GM12874 (cell line): Measurements from ENCODE around the gene IL36A.

Source experiments
- CTCF ChIP-seq: IDR thresholded peaks from 2 replicates; pipeline ENCODE4 v1.5.1; 2011; ENCODE audit warnings: low read depth, mild to moderate bottlenecking, control low read depth, low read length, moderate library complexity; ENCODE audit not compliant: insufficient read depth

The IL36A gene

DNA sequence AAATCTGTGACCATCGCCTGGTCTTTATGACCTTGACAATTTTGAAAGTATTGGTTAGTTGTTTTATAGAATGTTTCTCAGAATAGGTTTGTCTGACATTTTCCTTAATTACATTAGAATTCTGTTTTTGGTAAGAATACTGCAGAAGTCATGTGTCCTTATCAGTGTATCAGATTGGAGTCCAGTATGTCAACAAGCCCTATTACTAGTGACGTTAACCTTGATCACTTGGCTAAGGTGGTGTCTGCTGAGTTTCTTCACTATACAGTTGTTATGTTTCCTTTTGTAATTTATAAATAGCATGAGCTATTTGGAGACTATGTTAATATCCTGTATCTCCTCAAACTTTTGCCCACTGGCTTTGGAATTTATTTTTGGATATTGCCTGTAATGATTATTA is 38.2 kb upstream of the IL36A start:
- no peak for TF ChIP-seq CTCF

DNA sequence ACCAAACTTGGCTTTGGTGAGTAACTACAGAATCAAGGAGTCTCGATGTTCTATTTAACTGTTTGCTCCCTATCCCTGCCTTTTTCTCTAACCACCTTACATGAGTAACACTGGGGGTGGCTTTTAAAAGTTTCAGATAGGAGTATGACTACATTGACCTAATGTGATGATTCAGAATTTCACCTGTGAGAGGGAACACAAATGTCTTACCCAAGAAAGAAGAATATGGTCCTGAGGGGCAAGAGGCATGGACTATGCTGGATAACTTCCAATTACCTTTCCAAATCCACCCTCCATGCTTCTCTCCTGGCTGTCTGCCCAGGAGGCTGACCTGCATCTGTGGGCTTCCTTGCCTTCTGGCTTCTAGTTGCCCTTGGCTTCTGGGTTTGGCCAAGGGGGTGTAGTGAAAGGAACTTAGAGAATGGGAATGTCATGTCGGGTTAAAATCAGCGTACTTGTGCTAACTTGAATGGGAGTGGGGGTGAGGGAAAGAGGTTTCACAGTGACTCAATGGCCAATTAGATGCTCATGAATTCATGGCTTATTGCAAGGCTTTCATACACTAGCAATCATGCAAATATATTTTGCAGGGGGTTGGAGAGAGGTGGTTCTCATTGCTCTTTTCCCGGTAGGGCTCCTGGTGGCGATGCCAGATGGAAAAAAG is 32.7 kb upstream of the IL36A start:
- TF ChIP-seq CTCF, result no peak

DNA sequence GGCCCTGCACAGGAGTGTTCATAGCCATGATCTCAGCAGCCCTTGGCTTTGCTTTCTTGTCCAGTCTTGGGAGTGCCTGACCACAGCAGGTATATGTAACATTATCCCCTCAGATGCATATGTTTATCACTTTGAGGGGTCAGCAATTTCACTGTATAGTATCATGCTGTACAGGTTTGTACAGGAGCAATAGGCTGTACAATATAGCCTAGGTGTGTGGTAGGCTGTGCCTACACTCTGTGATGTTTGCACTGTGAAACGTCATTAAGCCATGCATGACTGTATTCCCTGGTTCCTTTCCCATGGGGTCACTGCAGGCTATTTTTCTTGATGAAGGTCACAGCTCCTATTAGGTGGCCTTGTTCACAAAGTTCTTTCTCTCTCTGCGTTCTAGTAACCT is 32.1 kb upstream of the IL36A start:
- TF ChIP-seq CTCF, result no peak

- no peak for TF ChIP-seq CTCF
These were observed 27.7 kb upstream of the IL36A start, which contains the start of gene IL36G for GRCh38 chr2:112977559-112978056. Gene IL36G (plus strand): TSS chr2:112978006. CDS start chr2:112978639, 633 bp downstream.

DNA sequence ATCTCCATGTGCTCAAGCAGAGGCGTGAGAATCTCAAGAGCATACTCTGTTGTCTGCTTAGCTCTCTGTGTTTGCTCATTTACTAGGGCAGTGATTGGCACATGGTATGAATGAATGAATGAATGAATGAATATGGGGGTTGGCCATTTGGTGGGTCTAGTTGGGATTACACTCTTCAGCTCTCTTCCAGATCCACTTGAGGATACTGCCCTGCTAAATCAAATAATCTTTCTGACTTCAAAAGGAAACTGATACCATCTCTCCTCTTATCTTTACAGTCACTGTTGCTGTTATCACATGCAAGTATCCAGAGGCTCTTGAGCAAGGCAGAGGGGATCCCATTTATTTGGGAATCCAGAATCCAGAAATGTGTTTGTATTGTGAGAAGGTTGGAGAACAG is 25.5 kb upstream of the IL36A start:
- no peak for TF ChIP-seq CTCF

DNA sequence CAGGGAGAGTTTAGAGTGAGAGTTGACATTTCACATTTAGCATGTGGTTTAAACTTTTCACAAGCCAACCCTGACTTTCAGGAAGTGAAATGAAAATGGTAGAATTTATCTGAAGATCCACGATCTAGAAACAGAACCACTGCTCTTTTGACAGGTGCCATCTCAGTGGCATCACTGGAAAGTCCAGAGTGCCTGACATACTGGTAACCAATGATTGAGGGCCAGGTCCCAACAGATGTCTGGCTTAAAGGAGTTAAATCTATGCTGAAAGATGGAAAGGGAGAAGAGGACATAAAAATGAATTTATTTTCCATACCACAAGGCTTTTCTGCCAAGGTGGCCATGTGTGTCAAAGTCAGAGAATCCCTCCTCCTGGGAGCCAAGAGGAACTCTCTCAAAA is 24.7 kb upstream of the IL36A start:
- no peak for TF ChIP-seq CTCF

- TF ChIP-seq CTCF, result no peak
These were observed 20.2 kb upstream of the IL36A start for GRCh38 chr2:112985090-112985489.

GRCh38 chr2:112989611-112990010 is 15.6 kb upstream of the IL36A start:
- TF ChIP-seq CTCF, result no peak
